Kidney glomerular epithelial cell (primary cell): ENCODE data around the gene ADD3.
A peak's percentile ranks its signal among the peaks of the same experiment; 100 is the strongest.

ENCODE experiments used
- DNase-seq: peaks from one replicate; lab custom pipeline; 2025; lab: John Stamatoyannopoulos, UW

The ADD3 gene

GRCh38 chr10:110068780-110069179, 61.0 kb downstream of the ADD3 start:
- DNase-seq = no peak

- DNase-seq = no peak
Measured at GRCh38 chr10:110069502-110069982, 61.8 kb downstream of the ADD3 start.

- DNase-seq = no peak
Measured at GRCh38 chr10:110073896-110074295, 66.1 kb downstream of the ADD3 start.

GRCh38 chr10:110074298-110074697, 66.5 kb downstream of the ADD3 start:
- DNase-seq = no peak

- no peak for DNase-seq
Measured at GRCh38 chr10:110074758-110075671, 67.2 kb downstream of the ADD3 start.

- no peak for DNase-seq
Measured at GRCh38 chr10:110075686-110076085, 67.9 kb downstream of the ADD3 start.

- DNase-seq = peak; percentile 26
Measured at GRCh38 chr10:110076559-110077318, 69.0 kb downstream of the ADD3 start.

- DNase-seq = no peak
Measured at GRCh38 chr10:110077436-110078130, 69.8 kb downstream of the ADD3 start.

- DNase-seq = no peak
Measured at GRCh38 chr10:110078317-110078716, 70.5 kb downstream of the ADD3 start.

- peak; percentile 68 for DNase-seq
Measured at GRCh38 chr10:110081911-110082310, 74.1 kb downstream of the ADD3 start.

- peak; percentile 29 for DNase-seq
Measured at GRCh38 chr10:110083884-110084283, 76.1 kb downstream of the ADD3 start.

- DNase-seq = no peak
Measured at GRCh38 chr10:110087682-110088081, 79.9 kb downstream of the ADD3 start.

GRCh38 chr10:110088367-110089104, 80.8 kb downstream of the ADD3 start:
- no peak for DNase-seq

- no peak for DNase-seq
Measured at GRCh38 chr10:110091830-110092229, 84.0 kb downstream of the ADD3 start.

- DNase-seq = no peak
Measured at GRCh38 chr10:110093722-110094121, 85.9 kb downstream of the ADD3 start.

GRCh38 chr10:110094786-110095185, 87.0 kb downstream of the ADD3 start:
- no peak for DNase-seq

- peak; percentile 4 for DNase-seq
Measured at GRCh38 chr10:110101464-110102144, 93.8 kb downstream of the ADD3 start.

- no peak for DNase-seq
Measured at GRCh38 chr10:110103921-110104461, 96.2 kb downstream of the ADD3 start.

GRCh38 chr10:110105873-110106272, 98.1 kb downstream of the ADD3 start:
- no peak for DNase-seq

GRCh38 chr10:110107430-110107829, 99.6 kb downstream of the ADD3 start:
- no peak for DNase-seq

GRCh38 chr10:110107887-110108286, 100.1 kb downstream of the ADD3 start:
- DNase-seq = no peak
